ENCODE data around the gene F2.

The F2 gene

DNA sequence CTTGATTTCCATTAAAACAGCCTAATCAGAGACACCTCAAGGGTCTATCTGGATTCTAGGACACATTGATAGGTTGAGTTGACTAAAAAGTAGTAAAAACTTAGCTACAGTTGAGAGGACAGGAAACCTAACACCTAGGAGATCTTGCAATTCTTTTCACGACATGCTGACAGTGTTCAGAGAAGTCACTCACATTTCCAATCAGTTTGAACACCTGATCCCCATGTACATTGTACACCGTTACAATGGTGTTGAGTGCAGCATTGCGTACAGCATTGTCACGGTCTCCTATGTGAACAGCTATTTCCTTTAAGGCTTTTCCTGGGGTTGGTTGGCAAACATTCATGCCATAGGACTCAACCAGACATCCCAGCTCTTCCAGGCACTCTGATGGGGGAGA, 42.8 kb downstream of the F2 start:
- no peak for DNase-seq
- TF ChIP-seq GATA1 (IDR thresholded peaks at IDR 0.05; ENCODE audit: low read depth, low read length) (no peak), POLR2A (IDR thresholded peaks at IDR 0.05; ENCODE audit: low read length) (no peak)

DNA sequence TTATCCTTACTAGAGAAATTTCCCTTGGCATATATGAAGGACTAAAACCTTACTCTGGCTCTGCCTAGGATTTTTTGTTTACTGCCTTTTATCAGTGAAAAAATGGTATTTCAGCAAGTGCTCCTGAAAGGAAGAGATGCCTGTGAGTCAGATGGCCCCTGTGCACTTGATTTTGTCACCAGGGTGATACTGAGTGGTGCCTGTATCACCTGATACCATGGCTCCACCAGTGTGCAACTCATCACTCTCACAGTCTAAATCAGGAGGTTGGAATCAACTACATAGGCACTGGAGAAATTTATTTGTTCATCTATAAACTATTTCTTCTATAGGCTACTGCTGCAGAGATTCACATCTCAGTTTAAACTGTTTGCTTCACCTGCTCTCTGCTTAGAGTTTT, 43.2 kb downstream of the F2 start:
- TF ChIP-seq GATA1 (IDR thresholded peaks at IDR 0.05; ENCODE audit: low read depth, low read length), result no peak
- TF ChIP-seq POLR2A (IDR thresholded peaks at IDR 0.05; ENCODE audit: low read length), result no peak
- no peak for DNase-seq

DNA sequence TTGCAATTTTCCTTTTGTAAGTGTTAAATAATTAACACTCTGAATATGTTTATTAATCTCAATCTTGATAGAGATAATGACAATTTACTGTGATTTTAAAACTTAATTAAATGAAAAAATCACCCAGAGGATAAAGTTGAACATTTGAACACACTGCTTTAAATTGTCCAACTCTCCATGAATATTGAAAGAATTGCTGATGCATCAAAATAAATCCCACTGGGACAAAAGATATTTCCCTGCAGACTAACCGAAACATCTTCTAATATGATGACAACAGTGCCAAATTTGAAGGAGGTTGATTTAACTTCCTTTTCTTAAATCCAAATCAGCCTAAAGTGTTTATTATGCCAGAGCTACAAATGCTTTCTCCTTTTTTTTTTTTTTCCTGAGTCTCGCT, 47.6 kb downstream of the F2 start:
- no peak for DNase-seq
- TF ChIP-seq POLR2A (IDR thresholded peaks at IDR 0.05; ENCODE audit: low read length) (no peak), GATA1 (IDR thresholded peaks at IDR 0.05; ENCODE audit: low read depth, low read length) (no peak)

DNA sequence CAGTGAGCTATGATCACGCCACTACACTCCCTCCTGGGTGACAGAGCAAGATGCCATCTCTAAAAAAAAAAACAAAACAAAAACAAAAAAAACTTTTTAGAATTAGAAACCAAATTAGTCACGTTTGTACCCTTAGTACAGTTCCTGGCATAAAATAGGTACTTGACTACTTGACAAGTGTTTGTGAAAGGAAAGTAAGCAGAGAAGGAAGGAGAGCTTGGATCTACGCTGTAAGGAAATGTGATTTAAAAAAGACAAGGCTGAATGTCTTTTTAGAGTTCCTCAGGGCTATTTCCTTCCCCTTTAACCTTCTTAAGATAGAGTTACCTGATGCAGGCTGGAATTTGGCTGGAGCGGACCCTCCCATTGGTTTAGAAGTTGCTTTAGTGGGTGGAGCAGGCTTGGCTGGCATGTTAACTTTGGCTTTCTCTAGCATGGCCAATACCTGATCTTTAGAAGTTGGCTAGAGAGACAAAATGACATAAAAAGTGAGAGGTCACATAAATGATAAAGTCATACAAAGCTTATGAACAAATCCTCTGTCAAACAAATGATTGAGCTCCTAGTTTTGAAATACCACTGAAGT, 50.7 kb downstream of the F2 start:
- DNase-seq, result no peak
- no peak for TF ChIP-seq GATA1 (IDR thresholded peaks at IDR 0.05; ENCODE audit: low read depth, low read length)
- no peak for TF ChIP-seq POLR2A (IDR thresholded peaks at IDR 0.05; ENCODE audit: low read length)

DNA sequence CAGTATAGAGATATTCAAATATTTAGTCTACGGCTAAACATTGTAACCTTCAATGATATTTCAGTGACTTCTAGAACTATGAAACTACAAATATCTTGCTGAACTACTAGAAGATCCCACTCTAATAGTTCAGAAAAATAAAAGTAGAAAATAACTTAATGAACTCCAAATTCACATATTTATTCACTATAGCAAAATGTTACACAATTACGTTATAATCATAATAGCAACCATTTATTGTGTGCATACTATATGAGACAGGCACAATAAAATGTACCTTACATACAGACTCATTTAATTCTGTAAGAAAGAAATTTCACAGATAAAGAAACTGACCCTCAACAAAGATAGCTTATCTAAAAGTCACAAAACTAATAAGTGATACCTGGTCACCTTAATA, 57.9 kb downstream of the F2 start:
- no peak for TF ChIP-seq GATA1 (IDR thresholded peaks at IDR 0.05; ENCODE audit: low read depth, low read length)
- TF ChIP-seq POLR2A (IDR thresholded peaks at IDR 0.05; ENCODE audit: low read length), result no peak
- DNase-seq, result no peak

DNA sequence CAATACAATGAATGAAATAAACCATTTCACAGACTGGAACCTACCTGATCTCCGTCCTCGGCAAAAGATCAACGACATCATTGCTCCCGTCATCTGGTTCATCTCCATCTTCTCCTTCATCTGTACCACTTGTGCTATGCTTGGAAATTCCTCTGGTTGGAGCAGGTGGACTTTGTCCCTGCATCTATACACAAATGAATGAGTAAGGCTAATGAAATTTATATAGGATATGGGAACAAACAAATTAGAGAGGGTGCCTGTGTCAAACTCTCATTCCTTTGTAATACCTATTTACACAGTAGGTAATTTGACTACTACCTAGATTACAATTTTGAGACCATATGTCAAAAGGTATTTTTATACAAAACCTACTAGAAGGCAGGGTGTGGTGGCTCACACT, 59.4 kb downstream of the F2 start:
- TF ChIP-seq POLR2A (IDR thresholded peaks at IDR 0.05; ENCODE audit: low read length) (no peak), GATA1 (IDR thresholded peaks at IDR 0.05; ENCODE audit: low read depth, low read length) (no peak)
- DNase-seq, result no peak
